HepG2 (cell line): ENCODE measurements around the gene ATXN7L3. TPM values are rescaled to one million over a fixed set of nuclear protein-coding genes. Genes with fewer than 3 reads are reported as not detected.

Experiments used
- ATAC-seq: fragments of 200-7000 bp; cut with Tn5 transposase; 3 replicates; pipeline ENCODE4 v1.9.1; 2020; ENCODE audit warnings: mild to moderate bottlenecking, moderate library complexity
- BruUV-seq: library from RNA; stranded (reverse); fragments of 400-500 nt; replicated peaks from 2 replicates; lab custom pipeline; 2021; lab: Mats Ljungman, UMichigan
- CTCF ChIA-PET: fragments of 300-600 bp; formaldehyde crosslinking; extraction: SDS; loops from one replicate; lab custom pipeline; 2021; ENCODE audit warnings: low total read pairs, inconsistent platforms, low intra/inter-chr PET ratio; lab: Yijun Ruan, JAX
- POLR2A ChIA-PET: fragments of 350-600 bp; sonication (Branson Sonifier 250); formaldehyde crosslinking; loops from one replicate; lab custom pipeline; 2020; ENCODE audit warnings: antibody characterized with exemption, inconsistent platforms; lab: Yijun Ruan, JAX
- DNase-seq: peaks from one replicate; pipeline ENCODE4 v3.0.0-alpha.2; 2015; ENCODE audit warnings: low spot score
- FAIRE-seq: peaks from 3 replicates; lab custom pipeline; 2011; peaks lifted over from hg19 to GRCh38; lab: Jason Lieb, UNC
- H2AFZ ChIP-seq: one replicate; pipeline ENCODE4 v1.6.1; 2011; ENCODE audit warnings: low read length, inconsistent platforms
- H3K27ac ChIP-seq: fragments of 300-600 bp; 3 replicates; pipeline ENCODE4 v1.8.0; 2011; ENCODE audit warnings: mixed run types, mild to moderate bottlenecking, mixed read lengths, low read length, inconsistent platforms; ENCODE audit not compliant: insufficient read depth; ENCODE audit errors: extremely low read length
- H3K27me3 ChIP-seq, 2 experiments: fragments of 200-600 bp in 1 of 2; 2 replicates in 1 of 2; 3 replicates in 1 of 2; pipeline versions ENCODE4 v1.6.0 to v1.8.0; 2011; ENCODE audit warnings: low read length in 2 of 2, mild to moderate bottlenecking in 2 of 2, moderate library complexity in 2 of 2, inconsistent platforms in 1 of 2; ENCODE audit not compliant: insufficient read depth in 2 of 2, control insufficient read depth in 1 of 2
- H3K36me3 ChIP-seq, 2 experiments: fragments of 200-600 bp in 1 of 2; replicated peaks in 1 of 2; 2 replicates in 1 of 2; 3 replicates in 1 of 2; pipeline versions ENCODE4 v1.5.1 to v1.8.0; 2011; ENCODE audit warnings: low read length in 2 of 2, inconsistent platforms in 1 of 2; ENCODE audit not compliant: insufficient read depth in 2 of 2, control insufficient read depth in 1 of 2
- H3K4me1 ChIP-seq: 2 replicates; pipeline ENCODE4 v1.5.1; 2012; ENCODE audit warnings: low read length, inconsistent platforms; ENCODE audit not compliant: insufficient read depth
- H3K4me2 ChIP-seq: 2 replicates; pipeline ENCODE4 v1.6.0; 2011; ENCODE audit warnings: low read depth, low read length, inconsistent platforms
- H3K4me3 ChIP-seq, 3 experiments: fragments of 200-600 bp in 1 of 3; sonication (generic), shearing (Covaris generic) in 1 of 3; replicated peaks in 1 of 3; 2 replicates each; pipeline ENCODE4 v1.5.1; 2011 to 2016; ENCODE audit warnings: low read length in 3 of 3, inconsistent platforms in 2 of 3, low read depth in 2 of 3, mild to moderate bottlenecking in 2 of 3, control low read depth in 1 of 3, mixed read lengths in 1 of 3; ENCODE audit not compliant: insufficient read depth in 1 of 3
- H3K79me2 ChIP-seq: one replicate; pipeline ENCODE4 v1.6.1; 2011; ENCODE audit warnings: low read length, inconsistent platforms; ENCODE audit not compliant: insufficient read depth
- H3K9ac ChIP-seq: 2 replicates; pipeline ENCODE4 v1.6.0; 2011; ENCODE audit warnings: mild to moderate bottlenecking, low read depth, low read length, inconsistent platforms; ENCODE audit not compliant: insufficient read depth
- H3K9me3 ChIP-seq: 2 replicates; pipeline ENCODE4 v1.5.1; 2012; ENCODE audit warnings: mild to moderate bottlenecking, low read length
- H4K20me1 ChIP-seq: 2 replicates; pipeline ENCODE4 v1.6.0; 2011; ENCODE audit warnings: inconsistent platforms, mild to moderate bottlenecking, low read length, moderate library complexity; ENCODE audit not compliant: insufficient read depth
- AGO2 ChIP-seq: fragments of 200-400 bp; formaldehyde crosslinking; optimal IDR thresholded peaks from 2 replicates; pipeline ENCODE3; 2017; ENCODE audit warnings: mild to moderate bottlenecking, low read depth, low read length, moderate library complexity
- RNF219 ChIP-seq: sonication (generic); formaldehyde crosslinking; IDR thresholded peaks from 2 replicates; pipeline ENCODE4 v1.5.0; 2020; ENCODE audit warnings: mild to moderate bottlenecking, missing genetic modification reagents
- WGBS: methylation state at CpG from one replicate; pipeline ENCODE4 v1.1.6; 2017; ENCODE audit warnings: low lambda C conversion rate; 5-methylcytosine and 5-hydroxymethylcytosine counted together
- in situ Hi-C: cut with HindIII; loops from 2 replicates; pipeline ENCODE4 v1.10.0; 2017; ENCODE audit warnings: low pct_unique_long_range_greater_than_20kb; ENCODE audit not compliant: extremely low pct_ligation_motif_present
- intact Hi-C: fragments of 100-400 bp; cut with micrococcal nuclease; formaldehyde crosslinking; loops from one replicate; pipeline ENCODE4 v1.10.0; 2022; ENCODE audit not compliant: unreplicated experiment
- polyA plus RNA-seq, 8 experiments: library from polyadenylated mRNA; depleted of rRNA in 3 of 8; stranded (reverse) in 7 of 8; unstranded in 1 of 8; fragments of >200 nt; fragmentation: Illumina TruSeq in 4 of 8; extraction: Trizol in 4 of 8; gene quantifications; 2 replicates each; pipeline versions ENCODE4 v1.2.1 to v1.2.3, GENCODE V29; 2011 to 2016; ENCODE audit warnings: low read depth in 4 of 8, missing spikeins in 1 of 8, mixed read lengths in 1 of 8; ENCODE audit not compliant: insufficient read depth in 1 of 8
- total RNA-seq, 5 experiments: library from RNA; depleted of rRNA; stranded (reverse); fragments of >200 nt; fragmentation: Illumina TruSeq; extraction: Trizol; gene quantifications; 2 replicates each; pipeline ENCODE4 v1.2.3, GENCODE V29; 2016; ENCODE audit warnings: low read depth in 1 of 5

Gene ATXN7L3
- total and polyA plus RNA-seq, 2 of the 13 experiments (the other 11 are each of a cell fraction or from before 2014, with no cell fraction given), result 44.5 to 59.1 TPM

DNA sequence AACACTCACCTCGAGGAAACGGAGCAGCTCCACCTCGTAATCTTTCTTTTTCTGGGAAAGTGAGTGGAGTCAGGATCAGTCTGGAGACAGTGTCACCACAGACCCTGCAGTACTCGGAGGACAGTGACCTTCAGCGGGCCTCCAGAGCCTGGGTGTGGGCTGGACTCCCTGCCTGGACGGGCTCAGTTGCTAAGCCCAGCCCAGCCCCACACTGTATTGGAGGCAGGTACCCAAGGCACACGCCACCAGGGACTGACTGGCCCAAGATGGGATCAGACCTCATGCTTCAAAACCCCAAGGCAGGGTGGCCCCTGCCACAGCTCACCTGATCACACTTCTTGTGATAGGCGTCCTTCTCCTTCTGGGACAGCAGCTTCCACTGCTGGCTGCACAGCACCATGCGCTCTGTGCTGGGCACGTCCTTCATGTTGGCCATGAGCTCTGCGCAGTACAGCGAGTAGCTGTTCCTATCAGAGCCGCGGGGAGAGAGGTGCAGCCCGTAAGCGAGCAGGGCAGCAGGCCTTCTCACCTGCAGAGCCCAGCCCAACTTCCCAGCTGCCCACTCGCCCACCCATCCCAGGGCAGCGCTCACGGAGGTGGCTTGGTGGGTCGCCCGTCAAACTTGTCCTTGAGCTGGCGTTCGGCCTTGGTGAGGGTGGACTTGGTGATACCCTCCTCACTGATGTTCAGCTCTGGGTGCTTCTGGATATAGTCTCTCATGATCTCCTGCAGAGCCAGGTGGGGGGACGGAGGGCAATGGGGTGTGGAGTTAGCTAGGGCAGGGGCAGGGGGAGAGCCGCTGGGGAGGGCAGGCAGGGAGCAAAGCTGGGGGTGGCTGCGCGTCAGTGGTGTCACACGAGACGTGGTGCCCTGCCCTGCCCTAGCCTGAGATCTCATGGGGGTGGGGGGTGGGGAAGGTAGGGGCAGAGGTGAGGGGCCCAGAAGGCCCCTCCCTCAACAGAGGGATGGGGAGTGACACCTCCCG is 11.9 kb upstream of the ATXN7L3 start:
- in situ Hi-C loops, result no loop called here
- DNase-seq (no peak), ATAC-seq (peak; percentile 4; the same call in 2 of the 3 replicates), FAIRE-seq (no peak)
- no peaks in the 10 kb centered on the region for H3K9me3 ChIP-seq
- no peak overlapping the region for H3K27ac ChIP-seq
- H3K36me3 ChIP-seq, result peaks cover 44 to 78% of the 10 kb centered on the region in 2 experiments
- WGBS, result 97% methylated on average over 25 of the region's 30 CpGs
- POLR2A ChIA-PET, result interaction anchor here (0.9 to 1.7 kb wide), 3 partner anchors 8 to 115 kb away, joined by 3 to 5 read pairs (median 3); partner anchors contain the start of gene TMUB2
- no peaks in the 10 kb centered on the region for H4K20me1 ChIP-seq
- CTCF ChIA-PET, result no interaction called here
- BruUV-seq, result no TSS peak
- H3K4me2 ChIP-seq, result no peak overlapping the region
- no peaks in the 10 kb centered on the region for H3K27me3 ChIP-seq
- peaks cover 3% of the 10 kb centered on the region for H3K4me1 ChIP-seq
- H3K4me3 ChIP-seq, result no peak overlapping the region
- intact Hi-C loops, result no loop called here
- H2AFZ ChIP-seq, result no peak overlapping the region
- H3K9ac ChIP-seq, result no peak overlapping the region
- TF ChIP-seq RNF219 (CRISPR knock-in tag) (no peak), AGO2 (peak; percentile 77)
- H3K79me2 ChIP-seq, result peaks cover 4% of the 10 kb centered on the region
